ENCODE data around the gene SSR2.
A peak's percentile ranks its signal among the peaks of the same experiment; 100 is the strongest.

SSR2 gene

DNA sequence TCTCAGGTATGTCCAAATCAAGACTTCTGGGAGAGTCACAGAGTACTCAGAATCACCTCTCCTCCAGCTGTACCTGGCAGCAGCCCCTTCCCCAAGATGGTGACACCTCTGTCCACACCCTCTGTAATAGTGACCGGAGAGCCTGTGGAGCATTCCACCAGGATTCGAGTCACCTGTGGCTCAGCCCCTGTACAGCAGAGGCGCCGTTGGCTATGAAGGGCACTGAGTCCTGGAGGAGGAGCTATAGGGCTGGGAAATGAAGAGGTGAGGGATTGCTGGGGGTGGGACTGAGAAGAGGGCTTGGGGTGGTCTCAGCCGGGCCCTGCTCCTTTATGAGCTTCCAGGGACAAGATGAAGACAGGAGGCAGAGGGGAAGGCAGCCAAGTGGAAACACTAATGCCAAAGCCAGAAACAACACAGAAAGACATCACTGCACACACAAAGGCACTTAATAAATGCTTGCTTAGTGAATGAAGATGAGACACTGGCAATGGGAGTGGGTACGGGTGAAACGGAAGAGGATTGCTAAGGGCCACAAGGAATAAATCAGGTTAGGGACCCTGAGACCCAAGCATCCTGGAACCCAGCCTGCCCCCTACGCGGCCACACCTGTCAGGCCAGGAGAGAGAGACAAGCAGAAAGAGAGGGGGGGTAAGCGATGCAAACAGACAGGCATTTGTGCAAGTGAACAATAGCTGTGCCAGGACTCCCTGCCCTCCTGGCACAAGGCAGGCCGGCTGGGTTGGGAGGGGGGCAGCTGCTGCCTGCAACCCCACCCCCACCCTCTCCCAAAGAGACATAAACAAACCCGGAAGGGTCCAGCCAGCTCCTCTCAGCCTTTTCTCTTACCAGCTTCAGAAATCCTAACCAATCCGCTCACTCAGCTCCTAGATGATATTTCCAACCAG, 46.3 kb downstream of the SSR2 start:
- no peak for DNase-seq (ENCODE audit: low read depth in 4 of 4, low spot score in 1 of 4)

DNA sequence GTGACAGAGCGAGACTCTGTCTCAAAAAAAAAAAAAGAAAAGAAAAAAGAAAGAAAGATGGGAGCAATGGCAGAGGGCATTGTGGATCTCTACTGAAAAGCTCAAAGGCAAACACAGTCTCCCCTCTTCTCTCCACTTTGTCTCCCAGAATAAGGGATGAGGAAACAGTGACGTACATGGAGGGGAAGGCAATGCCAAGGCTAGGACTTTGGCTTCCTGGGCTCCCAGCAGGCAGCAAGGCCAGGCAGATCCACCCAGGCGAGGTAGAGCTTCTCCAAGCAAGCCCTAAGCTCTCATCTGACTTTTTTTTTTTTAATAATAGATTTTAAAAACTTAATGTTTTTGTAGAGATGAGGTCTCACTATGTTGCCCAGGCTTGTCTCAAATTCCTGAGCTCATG, 47.0 kb downstream of the SSR2 start:
- no peak for DNase-seq (ENCODE audit: low read depth in 4 of 4, low spot score in 1 of 4)

DNA sequence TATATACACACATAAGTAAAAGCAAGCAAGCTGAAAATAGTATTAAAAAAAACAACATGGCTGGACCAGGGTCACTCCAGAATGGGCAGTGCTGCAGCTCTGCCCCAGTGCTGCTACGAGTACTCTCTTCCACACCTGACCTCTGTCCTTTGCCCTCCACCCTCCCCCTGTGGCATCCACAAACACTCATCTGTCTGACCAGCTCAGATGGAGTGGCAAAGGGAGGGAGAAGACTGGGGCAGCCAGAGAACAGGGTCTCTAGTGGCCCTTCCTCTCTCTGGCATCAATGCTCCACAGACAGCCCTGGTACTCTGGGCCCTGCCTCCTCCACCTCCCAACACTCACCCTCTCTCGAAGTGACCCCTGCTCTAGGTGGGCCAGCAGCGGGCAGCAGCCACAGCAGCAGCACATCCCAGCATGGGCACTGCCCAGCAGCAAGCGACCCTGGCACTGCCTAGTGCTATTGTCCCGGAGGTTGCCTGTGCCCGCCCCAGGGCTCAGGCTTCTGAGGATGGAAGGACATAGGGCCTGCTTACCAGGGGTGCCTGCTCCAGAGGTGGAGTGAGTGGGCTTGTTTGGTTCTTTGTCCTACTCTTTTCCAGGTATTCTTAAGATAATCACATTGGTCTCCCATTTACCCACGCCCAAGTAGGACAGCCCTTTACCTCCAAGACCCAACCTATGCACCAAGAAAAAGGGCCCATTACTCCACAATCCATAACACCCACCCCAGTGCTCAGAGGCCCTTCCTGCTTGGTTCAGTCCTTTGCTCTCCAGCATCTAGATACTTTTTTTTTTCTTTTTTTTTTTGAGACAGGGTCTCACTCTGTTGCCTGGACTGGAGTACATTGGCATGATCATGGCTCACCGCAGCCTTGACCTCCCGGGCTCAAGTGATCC, 48.6 kb downstream of the SSR2 start:
- no peak for DNase-seq (ENCODE audit: low read depth in 4 of 4, low spot score in 1 of 4)

DNA sequence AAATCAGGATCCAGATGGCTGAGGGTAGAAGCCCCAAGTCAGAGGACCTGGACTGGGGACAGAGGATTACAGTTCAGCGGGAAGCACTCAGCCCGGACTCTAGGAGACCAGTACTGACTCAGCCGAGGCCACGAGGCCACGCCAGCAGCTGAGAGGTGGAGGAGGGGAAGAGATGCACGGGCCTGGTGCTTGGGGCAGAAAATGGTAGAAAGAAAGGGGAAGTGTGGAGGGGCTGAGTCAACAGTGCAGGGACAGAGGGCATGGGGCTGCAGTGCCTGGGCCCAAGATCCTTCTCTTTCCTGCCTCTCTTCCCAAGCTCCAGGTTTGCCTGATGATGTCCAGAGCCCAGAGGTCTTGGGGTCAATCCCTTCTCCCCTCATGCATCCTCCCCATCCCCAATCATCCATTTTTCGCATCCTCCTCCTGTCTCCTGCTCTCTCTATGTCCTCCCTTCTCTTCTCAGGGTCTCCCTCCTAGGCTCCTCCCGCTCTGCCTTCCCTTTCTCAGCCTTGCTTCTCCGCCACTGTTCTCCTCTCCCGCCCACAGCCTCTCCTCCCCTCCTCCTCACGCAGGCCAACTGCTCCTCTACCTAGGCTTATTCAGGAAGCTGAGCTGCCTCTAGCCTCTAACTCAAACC, 50.1 kb downstream of the SSR2 start:
- DNase-seq (ENCODE audit: low read depth in 4 of 4, low spot score in 1 of 4) = peak in 1 of 4 experiments; percentile 31

DNA sequence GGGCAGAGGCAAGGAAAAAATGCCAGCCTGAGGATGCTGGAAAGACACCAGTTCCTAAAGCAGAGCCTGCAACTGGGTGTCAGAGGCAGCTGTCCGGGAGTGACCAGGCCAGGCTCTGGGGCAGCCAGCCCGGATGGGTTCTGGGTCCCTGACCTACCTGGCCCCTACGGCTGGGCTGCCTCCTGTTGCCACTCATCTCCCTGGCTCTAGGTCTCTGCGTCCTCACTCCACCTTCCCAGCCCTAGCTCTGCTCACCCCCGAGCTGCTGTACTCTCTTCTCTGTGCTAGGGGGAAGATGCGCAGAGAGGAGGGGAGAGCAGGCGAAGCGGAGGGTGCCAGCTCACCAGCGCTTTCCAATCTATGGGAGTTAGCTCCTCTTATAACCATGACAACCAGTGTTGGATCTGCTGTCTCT, 51.4 kb downstream of the SSR2 start:
- DNase-seq (ENCODE audit: low read depth in 4 of 4, low spot score in 1 of 4) = no peak

DNA sequence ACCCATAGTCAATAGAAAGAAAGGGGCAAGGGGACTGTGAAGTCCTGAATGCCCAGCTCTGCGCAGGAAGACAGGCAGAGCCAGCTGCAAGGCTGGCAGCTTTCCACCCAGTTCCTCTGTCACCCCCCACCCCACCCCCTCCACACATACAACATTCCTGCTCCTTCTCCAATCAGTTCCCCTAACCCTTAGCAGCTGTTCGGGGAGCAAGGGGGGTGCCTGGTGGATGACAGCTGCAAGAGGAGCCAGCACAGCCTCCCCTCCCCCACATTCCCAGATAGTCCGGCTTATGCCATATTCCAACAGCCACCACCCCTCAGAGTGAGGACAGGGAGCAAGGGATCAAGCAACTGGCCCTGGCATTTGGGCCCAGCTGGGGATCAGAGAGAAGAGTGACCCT, 52.1 kb downstream of the SSR2 start:
- no peak for DNase-seq (ENCODE audit: low read depth in 4 of 4, low spot score in 1 of 4)

DNA sequence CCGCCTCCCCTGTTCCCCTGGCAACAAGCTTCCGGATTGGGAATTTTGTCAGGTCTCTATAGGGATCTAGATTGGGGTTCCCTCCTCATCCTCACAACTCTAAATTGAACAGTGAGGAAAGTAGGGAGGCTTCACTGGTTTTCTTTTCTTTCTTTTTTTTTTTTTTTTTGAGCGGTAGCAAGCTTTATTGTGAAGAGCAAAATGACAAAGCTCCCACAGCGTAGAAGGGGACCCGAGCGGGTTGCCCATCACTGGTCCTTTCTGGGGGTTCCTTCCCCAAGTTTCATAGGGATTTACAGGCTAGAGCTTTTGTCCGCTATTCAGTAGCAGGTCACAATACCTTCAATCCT, 52.7 kb downstream of the SSR2 start:
- DNase-seq (ENCODE audit: low read depth in 4 of 4, low spot score in 1 of 4) = no peak

DNA sequence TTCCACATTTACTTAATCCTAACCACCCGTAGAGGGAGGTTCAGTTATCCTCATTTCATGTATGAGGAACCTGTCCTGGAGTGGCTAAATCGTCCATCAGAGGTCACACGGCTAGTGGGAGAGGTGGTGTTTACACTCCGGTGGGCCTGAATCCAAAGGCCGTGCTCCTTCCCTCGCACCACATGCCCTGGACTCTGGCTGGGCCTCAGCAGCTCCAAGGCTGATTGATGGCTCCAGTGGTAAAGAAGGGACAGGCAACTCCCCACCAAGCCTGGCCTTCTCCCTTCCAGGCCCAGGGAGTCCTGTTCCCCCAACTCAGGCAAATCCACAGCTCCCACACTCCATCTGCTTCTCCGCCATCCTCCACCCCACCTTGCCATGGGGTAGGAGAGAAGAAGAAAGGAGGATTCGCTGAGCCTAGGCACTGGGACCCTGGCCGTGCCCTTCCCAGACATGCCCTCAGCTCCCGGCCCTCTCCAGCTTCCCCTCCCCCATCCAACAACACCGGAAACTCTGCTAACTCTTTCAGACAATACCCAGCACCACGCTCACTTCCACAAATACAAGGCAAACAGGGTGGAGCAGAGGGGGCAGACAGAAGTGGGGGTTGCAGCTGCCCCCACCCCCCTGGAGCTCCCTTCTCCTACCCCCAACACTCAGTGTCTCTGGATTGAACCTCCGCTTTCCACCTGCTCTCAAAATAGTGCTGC, 53.3 kb downstream of the SSR2 start:
- no peak for DNase-seq (ENCODE audit: low read depth in 4 of 4, low spot score in 1 of 4)

DNA sequence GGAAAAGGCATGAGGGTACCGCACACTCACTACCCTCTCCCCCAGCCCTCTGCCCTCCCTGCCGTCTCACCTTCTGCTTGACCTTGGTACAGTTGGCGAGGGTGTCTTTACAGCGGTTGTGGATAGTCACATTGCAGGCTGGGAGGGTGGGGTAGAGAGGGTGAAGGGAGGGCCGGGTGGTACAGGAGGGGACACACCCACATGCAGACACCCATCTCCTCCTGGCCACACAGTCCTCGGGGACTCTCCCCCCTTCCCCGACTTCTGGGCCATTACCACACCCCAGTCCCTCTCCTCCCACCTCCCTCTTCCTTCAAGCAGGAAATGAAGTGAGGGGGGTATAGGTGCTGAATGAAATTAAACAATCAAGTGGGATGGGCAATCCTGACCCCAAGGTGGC, 54.0 kb downstream of the SSR2 start:
- no peak for DNase-seq (ENCODE audit: low read depth in 4 of 4, low spot score in 1 of 4)

DNA sequence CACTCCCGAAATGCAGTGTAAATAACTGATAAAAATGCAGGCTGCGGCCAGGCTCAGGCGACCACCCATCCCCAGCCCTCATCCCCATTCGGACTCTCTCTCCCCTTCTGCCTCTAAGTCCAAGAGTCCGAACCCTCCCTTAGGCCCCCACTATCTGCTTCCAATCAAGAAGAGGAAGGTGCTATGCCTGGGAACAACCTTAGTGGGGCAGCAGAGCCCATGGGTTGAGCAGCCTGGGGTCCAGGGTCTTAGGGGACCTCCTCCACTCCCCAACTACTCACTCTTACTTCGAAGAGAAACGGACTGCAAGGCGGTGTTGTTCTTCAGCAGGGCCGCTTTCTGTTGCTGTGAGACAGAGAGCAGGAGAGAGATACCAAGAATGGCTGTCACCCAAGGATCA, 54.6 kb downstream of the SSR2 start:
- no peak for DNase-seq (ENCODE audit: low read depth in 4 of 4, low spot score in 1 of 4)

DNA sequence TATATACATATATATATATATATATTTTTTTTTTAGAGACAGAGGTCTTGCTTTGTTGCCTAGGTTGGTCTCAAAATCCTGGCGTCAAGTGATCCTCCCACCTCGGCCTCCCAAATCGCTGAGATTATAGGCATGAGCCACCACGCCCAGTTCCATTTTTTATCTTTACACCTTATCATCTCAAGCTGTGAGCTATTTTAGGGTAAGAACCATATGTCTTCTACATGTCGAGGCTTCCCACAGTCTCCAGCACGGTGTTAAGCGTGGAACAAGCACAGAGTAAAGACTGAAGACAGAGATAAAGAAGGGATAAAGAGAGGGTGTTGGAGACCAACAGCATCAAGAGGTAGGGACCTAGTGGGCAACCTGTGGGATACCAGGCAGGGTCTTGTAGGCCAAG, 56.6 kb downstream of the SSR2 start:
- DNase-seq (ENCODE audit: low read depth in 4 of 4, low spot score in 1 of 4) = no peak

DNA sequence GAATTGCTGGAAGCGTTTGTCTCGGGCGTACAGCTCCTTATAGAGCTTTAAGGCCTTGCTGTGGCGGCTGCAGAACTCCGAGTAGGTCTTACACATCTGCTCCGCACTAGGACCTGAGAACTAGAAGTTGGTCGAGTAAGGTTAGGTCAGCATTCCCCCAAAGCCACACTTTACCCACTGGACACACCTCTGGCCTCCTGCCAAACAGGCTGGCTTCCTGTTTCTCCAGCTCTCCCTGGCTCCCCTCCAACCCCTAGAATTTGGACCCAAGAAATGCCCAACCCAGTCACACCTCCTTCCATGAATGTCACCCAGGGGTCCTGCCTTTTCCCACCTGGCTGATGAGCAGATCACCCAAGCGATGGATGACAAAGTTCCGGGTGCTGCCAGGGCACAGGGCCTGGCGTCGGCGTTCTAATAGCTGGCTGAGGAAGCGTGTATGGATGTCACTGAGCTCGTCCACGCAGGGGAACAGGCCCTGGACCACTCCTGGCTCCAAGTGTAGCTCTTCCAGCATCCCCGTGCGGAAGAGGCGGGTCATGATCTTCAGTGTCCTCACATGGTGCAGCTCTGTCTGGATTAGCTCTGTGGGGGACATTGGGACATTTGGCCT, 58.0 kb downstream of the SSR2 start:
- DNase-seq (ENCODE audit: low read depth in 4 of 4, low spot score in 1 of 4) = no peak

DNA sequence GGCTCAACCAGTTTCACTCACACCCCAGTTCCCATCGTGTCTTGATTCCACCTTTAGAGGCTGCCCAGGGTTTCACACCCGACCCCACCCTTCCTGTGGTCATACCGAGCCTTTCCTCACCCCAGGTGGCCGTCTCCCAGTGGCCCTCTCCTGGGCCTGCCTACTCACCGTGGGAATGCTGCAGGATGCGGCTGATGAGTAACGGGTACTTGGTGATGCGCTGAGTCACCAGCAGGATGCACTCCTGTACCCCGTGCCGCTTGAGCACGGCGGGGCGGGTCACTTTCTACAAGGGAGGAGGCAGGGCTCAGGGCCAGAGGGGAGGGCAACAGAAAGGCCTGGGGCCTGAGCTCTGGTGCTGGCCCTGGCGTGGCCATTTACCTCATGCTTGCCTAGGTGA, 58.8 kb downstream of the SSR2 start:
- DNase-seq (ENCODE audit: low read depth in 4 of 4, low spot score in 1 of 4) = no peak

DNA sequence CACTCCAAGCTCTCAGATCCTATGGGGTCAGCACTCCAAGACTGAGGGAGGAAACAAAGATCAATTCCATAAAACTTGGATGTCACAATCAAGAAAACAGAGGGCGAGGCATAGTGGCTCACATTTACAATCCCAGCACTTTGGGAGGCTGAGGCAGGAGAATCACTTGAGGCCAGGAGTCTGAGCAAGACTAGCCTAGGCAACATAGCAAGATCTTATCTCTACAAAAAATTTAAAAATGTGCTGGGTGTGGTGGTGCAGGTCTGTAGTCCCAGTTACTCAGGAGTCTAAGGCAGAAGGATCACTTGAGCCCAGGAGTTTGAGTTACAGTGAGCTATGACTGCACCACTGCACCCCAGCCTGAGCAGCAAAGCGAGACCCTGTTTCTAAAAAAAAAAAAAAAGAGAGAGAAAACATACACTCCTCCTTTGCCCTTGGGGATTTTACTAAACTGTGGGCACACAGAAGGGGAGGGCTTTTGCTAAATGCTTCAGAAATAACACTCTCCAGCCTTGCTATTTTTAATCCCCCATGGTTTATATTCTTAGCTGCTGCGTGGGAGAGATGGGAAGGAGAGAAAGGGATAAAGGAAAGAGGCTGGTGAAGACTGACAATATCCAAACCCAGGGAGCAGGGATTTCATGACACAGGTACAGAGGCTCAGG, 60.5 kb downstream of the SSR2 start:
- DNase-seq (ENCODE audit: low read depth in 4 of 4, low spot score in 1 of 4) = no peak

All from stimulated activated CD4-positive, alpha-beta T cell treated with anti-CD3 and anti-CD28 coated beads, Interleukin-1b, Interleukin-23, amount 100 ng/mL, for 24 hours (primary cell).